Prostate gland (tissue), 2 donors: Measurements from ENCODE around the gene EFCAB14. TPM values are rescaled to one million over a fixed set of nuclear protein-coding genes. Genes with fewer than 3 reads are reported as not detected.
"Not testable (repeated sequence)": the region's sequence is repeated elsewhere in the genome, so short reads cannot be mapped to it uniquely, and the experiment has no call there.

Source experiments
- DNase-seq: peaks from one replicate; pipeline ENCODE4 v3.0.0-alpha.2; 2019; ENCODE audit warnings: low spot score
- H3K27ac ChIP-seq, 2 donors: fragments of 200-600 bp; sonication (generic); 2 replicates each; pipeline ENCODE4 v1.5.1; 2017 to 2019
- H3K27me3 ChIP-seq: fragments of 200-600 bp; sonication (generic); replicated peaks from 2 replicates; pipeline ENCODE4 v1.5.1; 2019; ENCODE audit not compliant: insufficient read depth
- H3K36me3 ChIP-seq, 2 donors: fragments of 200-600 bp; sonication (generic); 1 replicate in 1 of 2; 2 replicates in 1 of 2; pipeline versions ENCODE4 v1.5.1 to v1.8.1; 2017 to 2019
- H3K4me1 ChIP-seq: fragments of 200-600 bp; sonication (generic); replicated peaks from 2 replicates; pipeline ENCODE4 v1.5.1; 2019
- H3K4me3 ChIP-seq, 2 donors: fragments of 200-600 bp; sonication (generic); 2 replicates each; pipeline ENCODE4 v1.5.1; 2017 to 2019
- H3K9me3 ChIP-seq: fragments of 200-600 bp; sonication (generic); 2 replicates; pipeline ENCODE4 v1.5.1; 2017
- POLR2A ChIP-seq: fragments of 450-650 bp; IDR thresholded peaks from one replicate; pipeline ENCODE4 v1.6.1; 2016; ENCODE audit warnings: antibody characterized with exemption, mild to moderate bottlenecking
- POLR2AphosphoS5 ChIP-seq: sonication (generic); formaldehyde crosslinking; IDR thresholded peaks from one replicate; pipeline ENCODE4 v1.6.1; 2017; ENCODE audit warnings: antibody characterized with exemption
- WGBS: methylation state at CpG from one replicate; pipeline ENCODE4 v1.1.5; 2018; 5-methylcytosine and 5-hydroxymethylcytosine counted together
- intact Hi-C: fragments of 100-400 bp; cut with DNase I; formaldehyde crosslinking; loops from one replicate; pipeline ENCODE4 v1.14.2; 2022
- total RNA-seq, 2 donors: library from RNA; depleted of rRNA; stranded (reverse); fragments of >200 nt; gene quantifications; one replicate each; pipeline ENCODE4 v1.1.0, GENCODE V29; 2016
- TF ChIP-seq, protein P1 (sequence below), 4 experiments: fragments of 200-600 bp in 2 of 4; fragments of 450-650 bp in 2 of 4; sonication (generic) in 2 of 4; IDR thresholded peaks; 1 replicate in 3 of 4; 2 replicates in 1 of 4; pipeline ENCODE4 v1.5.1; 2016 to 2019; ENCODE audit warnings: antibody characterized with exemption in 4 of 4, mild to moderate bottlenecking in 2 of 4, moderate library complexity in 2 of 4

EFCAB14 gene
- total RNA-seq, 2 donors from 2014 or later, result 99.9 to 116 TPM

DNA sequence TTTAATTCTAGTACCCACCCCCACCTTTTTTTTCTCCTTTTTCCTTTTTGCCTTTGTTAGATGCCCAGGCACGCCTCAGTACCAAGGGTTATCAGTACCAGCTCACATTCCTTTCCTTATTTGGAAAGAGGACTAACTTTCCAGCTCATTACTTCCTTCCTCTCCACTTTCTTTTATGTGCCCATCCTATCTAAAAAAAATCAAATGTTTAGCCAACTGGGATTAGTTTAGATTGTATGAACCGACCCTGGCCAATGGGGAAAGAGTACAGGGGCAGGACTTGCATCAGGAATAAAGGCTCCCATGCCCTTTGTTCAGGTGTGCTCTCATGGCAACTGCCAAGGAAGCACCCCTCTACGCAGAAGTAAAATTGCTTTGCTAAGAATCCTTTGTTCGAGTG, 35.8 kb upstream of the EFCAB14 start:
- TF ChIP-seq POLR2AphosphoS5, result peak; percentile 25
- DNase-seq, H3K9me3 ChIP-seq, H3K27me3 ChIP-seq, H3K4me3 ChIP-seq, intact Hi-C loops, H3K4me1 ChIP-seq, H3K36me3 ChIP-seq: not testable (repeated sequence)
- H3K27ac ChIP-seq, result peak overlapping the region; percentile 10 to 44
- 39% methylated on average over 4 of the region's 4 CpGs for WGBS

DNA sequence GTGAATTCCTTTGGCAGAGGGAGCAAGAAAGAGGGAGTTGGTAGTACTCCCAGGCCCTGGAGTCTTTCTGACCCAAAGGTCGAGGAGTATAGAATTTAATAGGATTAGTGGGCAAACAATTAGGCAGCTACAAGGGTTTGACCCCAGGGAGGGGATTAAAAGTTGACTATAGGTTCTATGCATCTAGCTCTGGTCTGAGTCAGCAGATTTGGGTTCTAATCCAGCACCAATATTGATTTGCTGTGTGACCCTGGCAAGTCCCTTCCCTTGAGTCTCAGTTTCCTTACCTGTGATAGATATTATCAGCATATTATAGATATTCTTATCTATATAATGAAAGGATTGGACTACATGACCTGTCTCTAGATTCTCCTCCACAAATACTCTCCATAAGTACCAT, 35.1 kb upstream of the EFCAB14 start:
- Histone ChIP-seq H3K27ac (peak overlapping the region in 1 of 2 donors; percentile 18), H3K4me3 (no peak overlapping the region), H3K36me3 (no peaks in the 10 kb centered on the region), H3K4me1 (peaks cover 7% of the 10 kb centered on the region), H3K9me3 (no peaks in the 10 kb centered on the region), H3K27me3 (no peaks in the 10 kb centered on the region)
- TF ChIP-seq, protein P1, sequence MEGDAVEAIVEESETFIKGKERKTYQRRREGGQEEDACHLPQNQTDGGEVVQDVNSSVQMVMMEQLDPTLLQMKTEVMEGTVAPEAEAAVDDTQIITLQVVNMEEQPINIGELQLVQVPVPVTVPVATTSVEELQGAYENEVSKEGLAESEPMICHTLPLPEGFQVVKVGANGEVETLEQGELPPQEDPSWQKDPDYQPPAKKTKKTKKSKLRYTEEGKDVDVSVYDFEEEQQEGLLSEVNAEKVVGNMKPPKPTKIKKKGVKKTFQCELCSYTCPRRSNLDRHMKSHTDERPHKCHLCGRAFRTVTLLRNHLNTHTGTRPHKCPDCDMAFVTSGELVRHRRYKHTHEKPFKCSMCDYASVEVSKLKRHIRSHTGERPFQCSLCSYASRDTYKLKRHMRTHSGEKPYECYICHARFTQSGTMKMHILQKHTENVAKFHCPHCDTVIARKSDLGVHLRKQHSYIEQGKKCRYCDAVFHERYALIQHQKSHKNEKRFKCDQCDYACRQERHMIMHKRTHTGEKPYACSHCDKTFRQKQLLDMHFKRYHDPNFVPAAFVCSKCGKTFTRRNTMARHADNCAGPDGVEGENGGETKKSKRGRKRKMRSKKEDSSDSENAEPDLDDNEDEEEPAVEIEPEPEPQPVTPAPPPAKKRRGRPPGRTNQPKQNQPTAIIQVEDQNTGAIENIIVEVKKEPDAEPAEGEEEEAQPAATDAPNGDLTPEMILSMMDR (IDR thresholded peaks at IDR 0.05), result no peak
- TF ChIP-seq POLR2AphosphoS5 (no peak), POLR2A (no peak)
- intact Hi-C loops, result no loop called here
- no peak for DNase-seq
- 18% methylated on average over 1 of the region's 1 CpG for WGBS

GRCh38 chr1:46749921-46750404, 31.0 kb upstream of the EFCAB14 start:
- TF ChIP-seq, protein P1 (IDR thresholded peaks at IDR 0.05), result no peak
- TF ChIP-seq POLR2AphosphoS5, result peak; percentile 55
- no peak for TF ChIP-seq POLR2A
- no peaks in the 10 kb centered on the region for H3K9me3 ChIP-seq
- no peaks in the 10 kb centered on the region for H3K4me1 ChIP-seq
- 26% methylated on average over 7 of the region's 7 CpGs for WGBS
- H3K27me3 ChIP-seq, result no peaks in the 10 kb centered on the region
- H3K27ac ChIP-seq, result peak overlapping the region in 1 of 2 donors; percentile 54
- H3K36me3 ChIP-seq, result no peaks in the 10 kb centered on the region
- no peak overlapping the region for H3K4me3 ChIP-seq
- intact Hi-C loops, result no loop called here
- DNase-seq, result peak; percentile 56

GRCh38 chr1:46749404-46749803, 30.5 kb upstream of the EFCAB14 start:
- WGBS, result 36% methylated on average over 1 of the region's 1 CpG
- peak overlapping the region in 1 of 2 donors; percentile 54 for H3K27ac ChIP-seq
- intact Hi-C loops, result no loop called here
- H3K4me3 ChIP-seq, result no peak overlapping the region
- no peak for DNase-seq
- H3K4me1 ChIP-seq, result no peaks in the 10 kb centered on the region
- no peaks in the 10 kb centered on the region for H3K36me3 ChIP-seq
- TF ChIP-seq POLR2AphosphoS5, result no peak
- TF ChIP-seq, protein P1 (IDR thresholded peaks at IDR 0.05), result no peak
- no peak for TF ChIP-seq POLR2A
- H3K27me3 ChIP-seq, result no peaks in the 10 kb centered on the region
- H3K9me3 ChIP-seq, result no peaks in the 10 kb centered on the region

DNA sequence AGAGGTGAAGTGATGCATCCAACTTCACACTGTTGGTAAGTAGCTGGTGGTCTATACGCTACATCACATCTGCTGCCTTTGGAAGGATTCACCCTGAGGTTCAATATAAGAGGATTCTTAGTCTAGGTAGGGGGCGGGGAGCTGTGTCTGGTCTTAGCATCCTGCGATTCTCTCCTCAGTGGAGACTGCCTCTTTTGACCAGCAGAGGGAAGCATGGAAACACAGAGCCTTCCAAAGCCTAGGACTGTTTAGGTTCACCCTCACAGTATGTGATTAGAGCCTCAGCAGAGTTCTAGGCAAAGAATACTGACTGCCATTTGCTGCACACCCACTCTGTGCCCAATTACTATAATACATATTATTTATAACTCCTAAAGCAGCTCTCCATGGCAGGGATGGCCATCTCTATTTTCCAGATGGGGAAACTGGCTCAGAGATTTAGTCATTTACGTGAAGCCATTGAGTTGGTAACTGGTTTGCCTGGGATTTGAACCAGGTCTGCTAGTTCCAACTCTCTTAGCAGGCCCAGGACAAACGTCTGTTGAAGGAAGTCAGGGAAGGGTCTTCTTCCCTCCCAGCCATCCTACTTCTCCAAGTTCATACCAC, 28.9 kb upstream of the EFCAB14 start:
- intact Hi-C loops, result no loop called here
- peak; percentile 64 for DNase-seq
- TF ChIP-seq, protein P1 (IDR thresholded peaks at IDR 0.05), result peak in 3 of 4 experiments; percentile 62 to 78 (median 71)
- peak; percentile 22 for TF ChIP-seq POLR2AphosphoS5
- TF ChIP-seq POLR2A, result no peak
- Histone ChIP-seq H3K36me3 (no peaks in the 10 kb centered on the region), H3K9me3 (no peaks in the 10 kb centered on the region), H3K27me3 (no peaks in the 10 kb centered on the region), H3K4me1 (no peaks in the 10 kb centered on the region), H3K4me3 (no peak overlapping the region), H3K27ac (no peak overlapping the region)
- 37% methylated on average over 5 of the region's 5 CpGs for WGBS
